Ectodermal cell (in vitro differentiated cells): ENCODE measurements around the gene RNF157. TPM values are rescaled to one million over a fixed set of nuclear protein-coding genes. Genes with fewer than 3 reads are reported as not detected.
A peak's percentile ranks its signal among the peaks of the same experiment; 100 is the strongest.

ENCODE experiments used
- H3K27ac ChIP-seq: 2 replicates; pipeline ENCODE4 v1.7.0; 2013; ENCODE audit warnings: mild to moderate bottlenecking, low read depth, low read length; ENCODE audit not compliant: insufficient read depth, poor library complexity, severe bottlenecking
- H3K27me3 ChIP-seq: 2 replicates; pipeline ENCODE4 v1.7.0; 2013; ENCODE audit warnings: mild to moderate bottlenecking, low read length; ENCODE audit not compliant: insufficient read depth, control insufficient read depth, poor library complexity, severe bottlenecking
- H3K36me3 ChIP-seq: one replicate; pipeline ENCODE4 v1.7.0; 2013; ENCODE audit warnings: low read length; ENCODE audit not compliant: control insufficient read depth, insufficient read depth
- H3K4me1 ChIP-seq: one replicate; pipeline ENCODE4 v1.7.0; 2013; ENCODE audit warnings: low read length; ENCODE audit not compliant: control insufficient read depth, insufficient read depth
- H3K4me3 ChIP-seq: 2 replicates; pipeline ENCODE4 v1.7.0; 2013; ENCODE audit warnings: low read depth, low read length, control low read depth; ENCODE audit not compliant: insufficient read depth
- H3K9me3 ChIP-seq: 2 replicates; pipeline ENCODE4 v1.7.0; 2013; ENCODE audit warnings: mild to moderate bottlenecking, low read length, moderate library complexity; ENCODE audit not compliant: control insufficient read depth
- WGBS, 2 experiments: methylation state at CpG; one replicate each; pipeline ENCODE4 v1.1.7; 2013; ENCODE audit warnings: missing lambda C conversion rate in 2 of 2; 5-methylcytosine and 5-hydroxymethylcytosine counted together
- polyA plus RNA-seq, 4 experiments: library from polyadenylated mRNA; stranded (reverse); fragments of 50-300 nt; gene quantifications; one replicate each; pipeline ENCODE4 v1.2.3, GENCODE V29; 2013

RNF157 gene
- 25.6 TPM for polyA plus RNA-seq (2013, experiment 1 of 4)
- polyA plus RNA-seq (2013, experiment 2 of 4) = 24.1 TPM
- 15.8 TPM for polyA plus RNA-seq (2013, experiment 3 of 4)
- polyA plus RNA-seq (2013, experiment 4 of 4) = 15.8 TPM

DNA sequence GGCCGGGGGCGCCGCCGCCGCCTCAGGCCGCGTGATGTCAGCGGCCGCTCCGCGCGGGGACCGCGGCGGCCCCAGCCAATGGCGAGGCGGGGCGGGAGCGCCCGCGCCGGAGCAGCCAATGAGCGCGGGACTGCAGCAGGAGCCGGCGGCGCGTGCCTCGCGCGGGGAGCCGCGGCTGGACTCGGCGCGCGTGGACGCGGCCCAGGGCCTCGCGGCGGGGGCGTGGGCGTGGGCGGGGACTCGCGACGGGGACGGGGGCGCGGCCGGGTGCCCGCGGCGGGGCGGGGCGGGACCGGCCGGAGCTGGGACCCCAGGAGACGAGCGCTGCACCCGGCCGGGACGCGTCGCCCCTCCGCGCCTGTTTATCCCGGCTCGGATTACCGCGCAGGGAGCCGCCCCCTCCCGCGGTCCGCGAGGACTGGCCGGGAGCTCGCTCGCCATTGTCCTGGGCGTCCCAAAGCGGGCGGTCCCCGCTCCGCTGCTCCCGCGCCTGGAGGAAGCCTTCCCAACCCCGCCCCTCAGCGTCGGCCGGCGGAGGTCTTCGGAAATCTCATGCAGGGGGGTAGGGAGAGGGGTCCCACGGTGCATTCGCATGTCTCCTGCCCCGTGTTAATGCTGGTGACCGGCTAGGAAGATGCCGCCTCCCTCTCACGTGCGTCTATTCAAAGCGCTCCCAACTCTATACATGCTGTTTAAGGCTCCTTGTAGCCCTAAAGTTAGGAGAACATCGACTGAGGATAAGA lies at the start of gene RNF157:
RNF157 (minus strand) TSS at position 33 of the 743 bp plus-strand sequence. CDS start 253 bp downstream, outside the sequence.
- Histone ChIP-seq H3K4me3 (peak within 1 kb of the TSS; percentile 52), H3K4me1 (peaks cover 8% of the 10 kb centered on the region), H3K27ac (no peak within 1 kb of the TSS), H3K36me3 (no peaks in the 10 kb centered on the region), H3K27me3 (peaks cover 55% of the 10 kb centered on the region), H3K9me3 (no peaks in the 10 kb centered on the region)
- 1% methylated on average over 102 of the region's 102 CpGs for WGBS, 2 experiments

DNA sequence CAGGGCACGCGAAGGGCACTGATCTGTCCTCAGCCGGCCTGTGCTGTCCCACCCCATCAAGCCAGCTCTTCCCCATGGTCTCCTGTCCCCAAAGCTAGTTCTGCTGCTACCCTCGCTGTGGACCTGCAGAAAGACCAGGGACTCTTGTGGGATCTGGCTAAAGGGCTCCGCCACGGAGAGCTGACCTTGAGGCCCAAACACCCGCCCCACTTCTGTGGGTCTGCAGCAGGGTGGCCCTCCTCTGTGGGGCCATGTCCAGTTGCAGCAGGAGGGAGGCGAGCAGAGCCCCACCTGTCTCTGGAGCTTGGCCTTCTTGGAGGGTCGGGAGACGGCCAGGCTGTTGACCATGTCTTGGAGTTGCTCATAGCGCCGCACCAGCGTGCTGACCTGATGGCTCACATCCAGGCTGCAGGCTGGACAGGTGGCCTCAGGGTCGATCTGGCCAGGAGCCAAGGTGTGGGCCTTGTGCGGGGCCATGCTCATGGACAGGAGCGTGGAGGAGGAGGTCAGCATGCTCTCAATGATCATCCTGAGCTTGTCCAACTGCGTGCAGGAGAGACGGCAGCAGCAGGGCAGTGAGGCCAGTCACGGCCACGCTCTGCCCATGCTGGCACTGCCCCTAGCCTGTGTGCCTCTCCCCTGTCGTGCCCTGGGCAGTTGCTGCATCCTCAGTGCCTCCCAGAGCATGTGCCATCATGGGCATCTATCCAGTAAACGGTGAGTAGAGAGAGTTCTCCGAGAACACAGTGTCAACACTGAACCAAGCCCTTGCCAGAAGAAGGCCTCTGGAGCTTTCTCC lies 41.5 kb upstream of the RNF157 start:
- no peaks in the 10 kb centered on the region for H3K27me3 ChIP-seq

GRCh38 chr17:76280650-76281049 lies 40.4 kb upstream of the RNF157 start:
- Histone ChIP-seq H3K4me3 (no peak overlapping the region), H3K36me3 (no peaks in the 10 kb centered on the region), H3K9me3 (no peaks in the 10 kb centered on the region), H3K27me3 (no peaks in the 10 kb centered on the region), H3K4me1 (peaks cover 5% of the 10 kb centered on the region), H3K27ac (no peak overlapping the region)
- 93% methylated on average over 15 of the region's 15 CpGs for WGBS, 2 experiments

More for the DNA sequence above, 41.5 kb upstream of the RNF157 start:
- peaks cover 2% of the 10 kb centered on the region for H3K4me1 ChIP-seq
- WGBS, 2 experiments = 94 to 96% methylated on average over 23 of the region's 23 CpGs
- no peaks in the 10 kb centered on the region for H3K36me3 ChIP-seq
- no peaks in the 10 kb centered on the region for H3K9me3 ChIP-seq
- no peak overlapping the region for H3K4me3 ChIP-seq
- H3K27ac ChIP-seq = no peak overlapping the region

DNA sequence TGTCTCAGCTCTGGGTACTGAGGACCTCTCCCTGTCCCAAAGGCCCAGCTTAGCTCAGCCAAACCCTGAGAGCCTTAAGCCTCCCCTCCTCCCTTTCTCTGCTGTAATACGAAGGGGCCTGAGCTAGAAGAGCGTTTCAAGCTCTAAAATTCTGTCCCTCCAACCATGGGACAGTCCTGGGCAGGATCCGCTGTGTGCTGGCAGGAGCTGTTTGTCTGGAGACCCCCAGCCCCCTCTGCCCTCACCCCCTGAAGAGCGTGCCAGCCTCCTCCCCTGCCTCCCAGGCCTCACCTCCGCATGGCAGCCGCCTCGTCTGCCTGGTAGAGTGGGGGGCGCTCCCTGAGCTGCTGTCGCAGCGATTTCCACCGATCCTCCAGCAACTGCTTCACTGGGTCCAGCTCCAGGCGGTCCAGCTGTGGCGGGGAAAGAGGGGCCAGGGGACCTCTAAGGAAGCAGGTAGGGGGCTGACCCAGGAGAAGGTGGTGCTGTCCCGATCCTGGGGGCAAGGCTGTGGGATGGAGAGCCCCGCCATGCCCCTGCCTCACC lies 39.5 kb upstream of the RNF157 start:
- Histone ChIP-seq H3K27me3 (no peaks in the 10 kb centered on the region), H3K4me3 (no peak overlapping the region), H3K36me3 (no peaks in the 10 kb centered on the region), H3K9me3 (no peaks in the 10 kb centered on the region), H3K4me1 (peaks cover 5% of the 10 kb centered on the region), H3K27ac (no peak overlapping the region)
- WGBS, 2 experiments = 86% methylated on average over 15 of the region's 15 CpGs

GRCh38 chr17:76278952-76279741 lies 38.9 kb upstream of the RNF157 start:
- H3K4me3 ChIP-seq = no peak overlapping the region
- H3K4me1 ChIP-seq = peaks cover 5% of the 10 kb centered on the region
- H3K9me3 ChIP-seq = no peaks in the 10 kb centered on the region
- H3K27me3 ChIP-seq = no peaks in the 10 kb centered on the region
- H3K27ac ChIP-seq = no peak overlapping the region
- WGBS, 2 experiments = 73% methylated on average over 28 of the region's 28 CpGs
- H3K36me3 ChIP-seq = no peaks in the 10 kb centered on the region

DNA sequence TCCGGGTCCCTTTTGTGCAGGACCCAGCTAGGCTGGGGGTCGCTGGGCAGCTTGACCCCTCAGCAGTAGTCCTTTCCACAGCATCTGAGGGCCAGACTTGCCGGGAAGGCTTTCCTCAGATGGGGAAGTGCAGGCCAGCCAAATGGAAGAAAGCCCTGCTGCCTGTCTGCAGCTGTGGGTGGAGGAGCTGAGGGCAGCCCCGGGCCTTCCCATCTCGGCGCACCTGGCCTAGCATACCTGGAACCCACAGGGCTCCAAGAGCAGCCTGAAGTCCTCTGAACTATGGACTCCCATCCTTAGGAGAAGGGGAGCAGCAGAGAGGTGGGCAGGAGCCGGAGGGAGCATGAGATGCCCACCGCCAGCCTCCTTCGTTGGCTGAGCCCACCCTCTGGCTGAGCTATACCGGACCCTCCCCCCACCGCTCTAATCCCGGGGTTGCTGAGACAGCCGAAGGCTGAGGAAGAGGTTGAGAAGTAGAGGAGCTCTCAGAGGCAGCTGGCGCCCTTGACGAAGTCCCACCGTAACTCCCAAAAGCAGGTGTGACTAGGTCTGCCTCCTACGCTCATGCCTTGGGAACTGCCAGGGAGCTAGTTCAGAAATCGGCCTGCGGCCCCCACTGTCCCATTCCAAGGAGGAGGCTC lies 38.1 kb upstream of the RNF157 start:
- no peaks in the 10 kb centered on the region for H3K36me3 ChIP-seq
- peaks cover 5% of the 10 kb centered on the region for H3K4me1 ChIP-seq
- 91 to 92% methylated on average over 19 of the region's 19 CpGs for WGBS, 2 experiments
- no peaks in the 10 kb centered on the region for H3K9me3 ChIP-seq
- H3K4me3 ChIP-seq = no peak overlapping the region
- H3K27me3 ChIP-seq = no peaks in the 10 kb centered on the region
- H3K27ac ChIP-seq = no peak overlapping the region

DNA sequence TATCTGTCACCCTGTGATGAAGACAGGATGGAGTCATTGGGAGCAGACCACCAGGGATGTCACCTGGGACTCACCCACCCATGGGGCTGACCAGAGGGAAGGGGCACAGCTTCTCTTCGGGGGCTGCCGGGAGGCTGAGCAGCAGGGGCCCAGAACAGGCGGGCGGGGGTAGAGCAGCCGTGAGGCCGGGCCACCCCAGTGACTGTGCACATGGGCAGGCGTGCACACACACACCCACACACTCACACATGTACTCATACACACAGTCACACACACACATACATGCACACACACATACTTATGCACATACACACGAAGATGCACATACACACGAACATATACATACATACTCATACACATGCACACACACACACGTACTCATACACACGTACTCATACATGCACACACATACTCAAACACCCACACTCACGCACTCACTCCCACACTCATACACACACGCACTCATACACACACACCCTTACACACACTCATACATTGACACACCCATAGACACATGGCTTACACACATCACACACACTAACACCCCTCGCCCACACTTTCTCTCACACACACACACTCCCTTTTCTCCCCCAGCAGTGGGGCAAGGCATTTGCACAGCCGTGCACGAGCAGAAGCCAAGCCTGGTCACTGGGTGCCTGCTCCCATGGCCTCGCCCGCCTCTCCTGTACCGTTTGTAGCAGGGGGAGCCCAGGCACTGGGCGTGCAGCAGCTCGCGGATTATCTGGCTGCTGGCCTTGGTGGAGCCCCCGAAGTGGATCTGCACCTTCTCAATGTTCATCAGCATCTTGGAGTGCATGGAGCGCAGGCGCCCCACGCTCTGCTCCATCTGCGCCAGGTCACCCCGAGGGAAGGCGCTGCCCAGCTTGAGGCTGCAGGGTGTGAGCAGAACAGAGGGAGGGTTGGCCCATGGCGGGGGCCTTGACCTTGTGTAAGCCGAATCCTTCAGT lies 37.3 kb upstream of the RNF157 start:
- no peaks in the 10 kb centered on the region for H3K36me3 ChIP-seq
- H3K27me3 ChIP-seq = no peaks in the 10 kb centered on the region
- H3K9me3 ChIP-seq = no peaks in the 10 kb centered on the region
- no peak overlapping the region for H3K4me3 ChIP-seq
- WGBS, 2 experiments = 94 to 95% methylated on average over 31 of the region's 31 CpGs
- H3K27ac ChIP-seq = no peak overlapping the region
- peaks cover 5% of the 10 kb centered on the region for H3K4me1 ChIP-seq

GRCh38 chr17:76276461-76277299 lies 36.4 kb upstream of the RNF157 start:
- Histone ChIP-seq H3K4me3 (no peak overlapping the region), H3K9me3 (no peaks in the 10 kb centered on the region), H3K4me1 (peaks cover 11% of the 10 kb centered on the region), H3K27me3 (no peaks in the 10 kb centered on the region), H3K36me3 (no peaks in the 10 kb centered on the region), H3K27ac (peak overlapping the region; percentile 42)
- WGBS, 2 experiments = 89% methylated on average over 19 of the region's 19 CpGs
